GM21390 (cell line): ENCODE results near the gene PCNX4.
"Not testable (repeated sequence)": the region's sequence is repeated elsewhere in the genome, so short reads cannot be mapped to it uniquely, and the experiment has no call there.

ENCODE experiments used
- ATAC-seq: cut with Tn5 transposase; IDR thresholded peaks from one replicate; pipeline ENCODE4 v1.9.1; 2021; ENCODE audit not compliant: unreplicated experiment

PCNX4 gene

DNA sequence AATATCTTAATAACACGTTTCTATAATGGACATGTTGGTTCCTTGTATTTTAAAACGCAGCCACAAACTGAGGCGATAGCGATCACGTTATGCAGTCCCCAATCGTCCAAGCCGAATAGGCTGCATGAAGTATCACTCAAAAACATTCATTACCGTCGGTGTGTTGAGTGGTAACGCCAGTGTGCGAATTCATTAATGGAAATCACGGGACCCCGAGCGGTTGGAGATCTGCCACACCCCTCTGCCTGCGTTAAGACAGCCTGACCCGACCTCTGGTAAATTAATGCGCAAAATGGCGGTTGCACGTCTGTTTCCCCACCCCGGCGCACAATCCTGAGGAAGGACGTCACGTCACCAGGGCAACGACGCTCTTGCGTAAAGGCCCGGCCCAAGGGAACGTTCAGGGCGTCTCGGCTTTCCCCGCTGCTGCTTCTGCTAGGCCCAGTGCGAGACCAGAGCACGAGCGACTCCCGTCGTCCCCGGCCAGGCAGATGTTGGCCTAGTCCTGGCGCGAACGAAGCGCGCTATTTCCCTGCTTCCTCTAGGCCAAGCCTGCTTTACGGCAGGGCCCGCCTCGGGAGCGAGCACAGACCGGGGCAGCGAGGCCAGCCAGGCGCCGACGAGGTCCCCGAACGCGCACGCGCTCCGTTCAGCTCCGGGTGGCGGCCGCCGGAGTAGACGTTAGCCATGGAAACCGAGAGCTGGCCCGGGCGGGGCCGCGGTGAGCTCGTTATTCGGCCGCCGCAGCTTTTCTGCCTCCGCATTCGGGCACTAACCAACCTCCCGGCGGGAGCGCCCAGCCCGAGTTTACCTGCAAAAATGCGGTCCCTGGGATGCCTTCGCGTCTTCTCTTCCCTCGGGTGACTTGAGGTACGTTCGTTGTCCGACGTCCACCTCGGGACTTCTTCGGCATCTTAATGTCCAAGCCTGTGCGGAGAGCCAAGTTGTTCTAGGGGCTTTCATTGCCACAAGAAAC lies at the start of gene PCNX4:
Gene PCNX4 (plus strand): TSS at position 374 of the 976 bp plus-strand sequence. CDS start 15,716 bp downstream, outside the sequence.
- ATAC-seq: peak; percentile 95

DNA sequence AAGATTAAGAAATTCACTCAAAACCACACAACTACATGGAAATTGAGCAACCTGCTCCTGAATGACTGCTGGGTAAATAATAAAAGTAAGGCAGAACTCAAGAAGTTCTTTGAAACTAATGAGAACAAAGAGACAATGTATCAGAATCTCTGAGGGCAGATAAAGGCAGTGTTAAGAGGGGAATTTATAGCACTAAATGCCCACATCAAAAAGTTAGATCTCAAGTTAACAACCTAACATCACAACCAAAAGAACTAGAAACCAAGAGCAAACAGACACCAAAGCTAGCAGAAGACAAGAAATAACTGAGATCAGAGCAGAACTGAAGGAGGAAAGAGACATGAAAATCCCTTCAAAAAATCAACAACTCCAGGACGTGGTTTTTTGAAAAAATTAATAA lies 43.7 kb upstream of the PCNX4 start:
- ATAC-seq: not testable (repeated sequence)

- no peak for ATAC-seq
Measured at GRCh38 chr14:60051721-60052221, 40.0 kb upstream of the PCNX4 start.

GRCh38 chr14:60058087-60058486 lies 33.6 kb upstream of the PCNX4 start:
- no peak for ATAC-seq

GRCh38 chr14:60061371-60061770 lies 30.4 kb upstream of the PCNX4 start:
- ATAC-seq: no peak

- ATAC-seq: peak; percentile 76
Measured at GRCh38 chr14:60064491-60065072, 27.1 kb upstream of the PCNX4 start.

DNA sequence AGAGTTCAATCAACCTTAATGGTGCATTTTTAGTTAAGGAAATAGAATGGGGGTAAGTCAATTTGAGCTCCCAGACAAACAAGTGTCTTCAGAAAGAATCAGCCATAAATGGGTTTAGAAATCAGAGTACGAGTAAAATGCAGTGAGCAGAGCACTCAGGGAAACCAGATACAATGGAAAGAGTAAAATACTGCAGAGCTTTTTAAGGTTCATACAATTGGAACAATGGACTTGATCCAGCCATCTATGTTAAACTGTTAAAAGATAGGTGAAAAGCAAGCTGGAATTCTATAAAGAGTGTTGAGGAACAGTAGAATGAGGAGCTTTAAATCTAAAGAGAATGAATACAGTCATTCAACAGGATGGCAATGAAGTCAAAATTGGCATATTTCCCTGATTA lies 23.8 kb upstream of the PCNX4 start:
- no peak for ATAC-seq

- no peak for ATAC-seq
Measured at GRCh38 chr14:60079723-60080122, 12.0 kb upstream of the PCNX4 start.

- ATAC-seq: no peak
Measured at GRCh38 chr14:60085085-60085484, 6.6 kb upstream of the PCNX4 start.

DNA sequence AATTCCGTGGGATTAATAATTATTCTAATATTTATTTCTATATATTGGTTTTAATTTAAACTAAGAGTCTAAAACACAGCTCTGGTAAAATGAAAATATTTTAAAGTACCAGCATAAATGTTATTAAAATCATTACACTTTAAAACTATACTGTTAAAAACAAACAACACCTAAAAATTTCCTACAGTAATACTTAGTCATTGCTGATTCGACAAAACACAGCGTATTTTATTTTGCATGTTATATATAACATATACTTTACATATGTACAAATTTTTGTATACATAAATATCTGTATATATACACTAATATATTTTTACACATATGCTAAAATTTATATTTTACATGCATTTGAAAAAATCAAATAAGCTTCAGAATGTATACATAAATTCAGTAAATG lies 6.0 kb upstream of the PCNX4 start:
- ATAC-seq: no peak

DNA sequence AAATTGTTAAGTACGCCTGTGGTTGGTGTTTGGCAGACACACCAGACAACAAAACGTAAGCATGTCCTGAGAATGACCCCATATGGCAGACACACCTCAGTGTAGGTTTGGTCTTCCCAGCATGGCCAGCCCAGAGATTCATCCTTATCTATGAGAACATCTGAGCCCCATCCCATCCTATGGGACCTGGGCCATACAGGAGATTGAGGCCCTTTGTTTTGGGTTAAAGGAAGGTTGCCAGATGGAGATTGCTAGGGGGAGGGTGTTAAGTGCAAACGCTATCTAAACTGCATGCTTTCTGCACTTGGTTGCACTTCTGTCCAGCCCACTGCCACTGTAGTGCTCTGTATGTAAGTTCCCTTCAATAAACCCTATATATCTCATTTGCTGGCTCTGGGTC lies 4.1 kb upstream of the PCNX4 start:
- ATAC-seq: no peak

GRCh38 chr14:60089221-60089620 lies 2.5 kb upstream of the PCNX4 start:
- ATAC-seq: no peak

DNA sequence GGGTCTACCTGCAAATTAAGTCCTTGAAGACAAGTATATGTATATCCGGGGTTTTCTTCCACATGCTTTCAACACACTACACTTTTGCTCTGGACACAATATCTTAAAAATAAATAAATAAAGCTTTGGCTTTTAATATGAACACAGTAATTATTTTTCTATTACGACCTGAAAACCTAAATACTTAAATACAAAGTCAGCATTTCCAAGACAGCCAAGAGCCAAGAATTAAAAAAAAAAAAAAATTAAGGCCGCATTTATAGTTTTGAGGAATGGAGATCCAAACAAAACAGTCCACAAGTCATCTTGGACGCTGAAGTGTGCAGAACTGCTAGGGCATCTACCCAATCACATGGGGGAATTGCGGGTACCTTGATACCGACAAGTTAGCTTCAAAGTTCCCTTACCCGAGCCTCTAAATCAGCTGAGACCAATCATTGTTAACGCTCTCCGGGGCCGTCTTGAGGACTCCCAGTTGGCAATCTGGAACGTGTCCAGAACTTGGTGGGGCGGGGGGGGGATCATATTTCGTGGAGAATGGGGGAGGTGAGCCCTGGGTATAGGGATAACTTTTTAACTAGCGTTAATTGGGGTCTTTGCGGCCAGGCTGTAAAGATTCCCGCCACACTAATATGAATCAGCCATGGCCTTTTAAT lies 731 bp upstream of the PCNX4 start:
- ATAC-seq: no peak

DNA sequence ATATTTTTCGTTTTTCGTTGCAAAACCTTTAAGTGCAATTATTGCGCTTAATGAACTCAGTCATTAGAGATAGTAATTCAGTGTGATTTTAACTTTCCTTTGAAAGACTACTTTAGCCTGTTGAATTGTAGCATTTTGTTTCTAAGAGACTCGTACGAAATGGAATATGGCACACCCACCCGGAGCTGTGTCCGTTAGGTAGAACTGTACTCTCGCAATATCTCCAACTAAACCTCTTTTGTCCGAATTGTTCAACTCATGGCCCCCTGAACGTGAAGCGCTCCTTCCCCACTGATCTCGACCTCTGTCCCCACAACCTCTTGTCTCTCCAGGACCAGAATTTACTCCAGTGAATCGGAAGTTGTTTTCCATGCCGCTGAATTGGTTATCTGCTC lies 800 bp downstream of the PCNX4 start:
- ATAC-seq: no peak

DNA sequence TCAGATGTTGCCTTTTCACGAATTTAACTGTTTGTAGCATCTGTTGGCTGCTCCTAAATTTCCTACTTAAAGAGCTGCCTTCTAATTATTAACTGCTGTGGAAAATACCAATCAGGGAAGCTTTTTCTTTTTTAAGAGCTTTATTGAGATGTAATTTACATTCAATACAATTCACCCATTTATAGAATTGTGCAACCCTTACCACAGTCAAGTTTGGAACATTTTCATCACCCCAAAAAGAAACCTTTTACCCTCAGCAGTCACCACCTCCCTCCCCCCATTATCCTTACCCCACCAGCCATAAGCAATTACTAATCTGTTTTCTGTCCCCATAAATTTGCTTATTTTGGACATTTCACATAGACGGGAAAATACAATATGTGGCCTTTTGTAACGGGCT lies 1.4 kb downstream of the PCNX4 start:
- ATAC-seq: no peak

- no peak for ATAC-seq
Measured at GRCh38 chr14:60093606-60094005, 1.9 kb downstream of the PCNX4 start.

GRCh38 chr14:60094306-60094897 lies 2.7 kb downstream of the PCNX4 start:
- no peak for ATAC-seq

GRCh38 chr14:60095231-60095630 lies 3.5 kb downstream of the PCNX4 start:
- no peak for ATAC-seq

DNA sequence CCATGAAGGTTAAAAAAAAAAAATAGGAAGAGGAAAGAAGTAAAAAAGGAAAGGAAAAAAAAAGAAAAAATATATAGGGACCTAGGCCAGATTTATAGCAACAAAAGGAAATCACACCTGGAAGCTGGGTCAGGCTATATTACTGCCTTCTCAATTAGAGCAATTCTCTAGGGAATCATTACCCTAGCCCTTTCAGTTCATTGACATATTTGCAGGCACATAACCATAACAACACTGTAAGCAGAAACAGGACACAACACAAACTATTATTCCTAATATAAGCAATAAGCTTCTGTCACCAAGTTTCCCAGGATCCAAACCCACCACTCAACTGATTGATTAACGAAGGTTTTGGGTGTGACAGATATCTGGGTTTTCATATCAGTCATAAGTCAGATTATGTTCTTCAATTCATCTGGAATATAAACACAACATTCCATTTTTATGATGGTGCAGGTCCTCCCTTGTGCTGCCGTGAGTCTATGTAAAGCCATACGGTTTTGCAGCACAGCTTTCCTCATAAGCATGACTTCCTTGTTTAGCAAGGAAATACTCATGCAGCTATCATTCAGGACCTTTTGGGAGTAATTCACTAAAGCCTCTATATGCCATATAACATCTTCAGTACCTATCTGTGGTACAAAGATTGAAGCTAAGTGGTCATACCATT lies 4.2 kb downstream of the PCNX4 start:
- ATAC-seq: no peak

GRCh38 chr14:60097974-60098373 lies 6.3 kb downstream of the PCNX4 start:
- ATAC-seq: no peak

GRCh38 chr14:60099855-60100254 lies 8.1 kb downstream of the PCNX4 start:
- not testable (repeated sequence) for ATAC-seq
